Peyer's patch (tissue), 4 donors: ENCODE measurements around the gene IFI30. TPM values are rescaled to one million over a fixed set of nuclear protein-coding genes. Genes with fewer than 3 reads are reported as not detected.

Experiments
- DNase-seq, 3 donors: peaks; one replicate each; pipeline ENCODE4 v3.0.0-alpha.2; 2017 to 2019
- H3K27ac ChIP-seq, 4 donors: fragments of 200-600 bp; sonication (generic); one replicate each; pipeline ENCODE4 v1.5.1; 2016 to 2019
- H3K27me3 ChIP-seq, 2 donors: fragments of 200-600 bp; sonication (generic); one replicate each; pipeline ENCODE4 v1.5.1; 2019
- H3K36me3 ChIP-seq, 3 donors: fragments of 200-600 bp; sonication (generic); one replicate each; pipeline ENCODE4 v1.5.1; 2016 to 2019
- H3K4me1 ChIP-seq, 4 donors: fragments of 200-600 bp; sonication (generic); one replicate each; pipeline ENCODE4 v1.5.1; 2016 to 2019
- H3K4me3 ChIP-seq, 4 donors: fragments of 200-600 bp; sonication (generic); 1 replicate in 3 of 4; 2 replicates in 1 of 4; pipeline ENCODE4 v1.5.1; 2016 to 2019; ENCODE audit warnings: mild to moderate bottlenecking in 1 of 4
- H3K9me3 ChIP-seq, 4 donors: fragments of 200-600 bp; sonication (generic); one replicate each; pipeline ENCODE4 v1.5.1; 2016 to 2019; ENCODE audit warnings: mild to moderate bottlenecking in 1 of 4
- POLR2A ChIP-seq, 2 donors: fragments of 450-650 bp; IDR thresholded peaks; one replicate each; pipeline ENCODE4 v1.5.1; 2017; ENCODE audit warnings: antibody characterized with exemption in 2 of 2, mild to moderate bottlenecking in 2 of 2, moderate library complexity in 2 of 2
- total RNA-seq, 4 donors: library from RNA; depleted of rRNA; stranded (reverse); fragments of >200 nt; gene quantifications; one replicate each; pipeline ENCODE4 v1.1.0, GENCODE V29; 2016
- TF ChIP-seq, protein P1 (sequence below), 6 experiments: fragments of 450-650 bp in 4 of 6; fragments of 200-600 bp in 2 of 6; sonication (generic) in 1 of 6; IDR thresholded peaks; one replicate each; pipeline ENCODE4 v1.5.1; 2017 to 2019; ENCODE audit warnings: antibody characterized with exemption in 6 of 6, mild to moderate bottlenecking in 3 of 6, moderate library complexity in 1 of 6

Gene IFI30
- total RNA-seq, 4 donors from 2014 or later: 54.9 to 109 (median 60.7) TPM

- TF ChIP-seq, protein P1, sequence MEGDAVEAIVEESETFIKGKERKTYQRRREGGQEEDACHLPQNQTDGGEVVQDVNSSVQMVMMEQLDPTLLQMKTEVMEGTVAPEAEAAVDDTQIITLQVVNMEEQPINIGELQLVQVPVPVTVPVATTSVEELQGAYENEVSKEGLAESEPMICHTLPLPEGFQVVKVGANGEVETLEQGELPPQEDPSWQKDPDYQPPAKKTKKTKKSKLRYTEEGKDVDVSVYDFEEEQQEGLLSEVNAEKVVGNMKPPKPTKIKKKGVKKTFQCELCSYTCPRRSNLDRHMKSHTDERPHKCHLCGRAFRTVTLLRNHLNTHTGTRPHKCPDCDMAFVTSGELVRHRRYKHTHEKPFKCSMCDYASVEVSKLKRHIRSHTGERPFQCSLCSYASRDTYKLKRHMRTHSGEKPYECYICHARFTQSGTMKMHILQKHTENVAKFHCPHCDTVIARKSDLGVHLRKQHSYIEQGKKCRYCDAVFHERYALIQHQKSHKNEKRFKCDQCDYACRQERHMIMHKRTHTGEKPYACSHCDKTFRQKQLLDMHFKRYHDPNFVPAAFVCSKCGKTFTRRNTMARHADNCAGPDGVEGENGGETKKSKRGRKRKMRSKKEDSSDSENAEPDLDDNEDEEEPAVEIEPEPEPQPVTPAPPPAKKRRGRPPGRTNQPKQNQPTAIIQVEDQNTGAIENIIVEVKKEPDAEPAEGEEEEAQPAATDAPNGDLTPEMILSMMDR (IDR thresholded peaks at IDR 0.05): no peak
- no peak for TF ChIP-seq POLR2A (IDR thresholded peaks at IDR 0.05)
- Histone ChIP-seq H3K27me3 (no peaks in the 10 kb centered on the region), H3K36me3 (no peaks in the 10 kb centered on the region), H3K27ac (no peak overlapping the region), H3K4me3 (no peak overlapping the region), H3K4me1 (peaks cover 0 to 5% (median 0%) of the 10 kb centered on the region in 4 donors), H3K9me3 (no peaks in the 10 kb centered on the region)
- no peak for DNase-seq
Observed at GRCh38 chr19:18183529-18183928, 9.9 kb downstream of the IFI30 start.

DNA sequence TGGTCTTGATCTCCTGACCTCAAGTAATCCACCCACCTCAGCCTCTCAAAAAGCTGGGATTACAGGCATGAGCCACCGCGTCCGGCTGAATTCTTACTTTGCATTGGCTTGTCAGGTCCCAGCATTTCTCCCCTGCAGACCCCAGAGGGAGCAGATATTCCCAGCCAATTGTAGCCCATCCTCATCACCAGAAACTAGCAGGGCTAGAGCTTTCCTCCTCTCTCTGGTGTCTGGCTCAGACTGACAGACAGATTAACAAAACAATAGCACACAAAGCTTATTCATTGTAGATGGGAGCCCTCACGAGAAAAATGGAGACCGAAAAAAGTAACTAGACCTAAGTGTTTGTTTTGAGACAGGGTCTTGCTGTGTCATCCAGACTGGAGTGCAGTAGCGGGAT, 11.9 kb downstream of the IFI30 start:
- DNase-seq: no peak
- Histone ChIP-seq H3K27me3 (no peaks in the 10 kb centered on the region), H3K9me3 (no peaks in the 10 kb centered on the region), H3K36me3 (no peaks in the 10 kb centered on the region), H3K27ac (no peak overlapping the region), H3K4me3 (no peak overlapping the region), H3K4me1 (peaks cover 0 to 5% (median 0%) of the 10 kb centered on the region in 4 donors)
- TF ChIP-seq, protein P1 (IDR thresholded peaks at IDR 0.05): no peak
- TF ChIP-seq POLR2A (IDR thresholded peaks at IDR 0.05): no peak

- Histone ChIP-seq H3K4me1 (peaks cover 0 to 16% (median 12%) of the 10 kb centered on the region in 4 donors), H3K27ac (no peak overlapping the region), H3K36me3 (no peaks in the 10 kb centered on the region), H3K4me3 (no peak overlapping the region), H3K9me3 (peaks cover 0 to 4% (median 0%) of the 10 kb centered on the region in 4 donors), H3K27me3 (no peaks in the 10 kb centered on the region)
- TF ChIP-seq, protein P1 (IDR thresholded peaks at IDR 0.05): no peak
- TF ChIP-seq POLR2A (IDR thresholded peaks at IDR 0.05): no peak
- DNase-seq: no peak
Observed at GRCh38 chr19:18190278-18190677, 16.7 kb downstream of the IFI30 start.

GRCh38 chr19:18191640-18192062, 18.0 kb downstream of the IFI30 start:
- no peak for TF ChIP-seq POLR2A (IDR thresholded peaks at IDR 0.05)
- TF ChIP-seq, protein P1 (IDR thresholded peaks at IDR 0.05): no peak
- no peaks in the 10 kb centered on the region for H3K27me3 ChIP-seq
- peaks cover 0 to 16% (median 12%) of the 10 kb centered on the region in 4 donors for H3K4me1 ChIP-seq
- H3K27ac ChIP-seq: peak overlapping the region; percentile 91 to 97 (median 94)
- H3K4me3 ChIP-seq: peak overlapping the region in 3 of 4 donors; percentile 47 to 61 (median 57)
- peaks cover 0 to 4% (median 0%) of the 10 kb centered on the region in 4 donors for H3K9me3 ChIP-seq
- no peak for DNase-seq
- H3K36me3 ChIP-seq: peaks cover 0 to 8% (median 0%) of the 10 kb centered on the region in 3 donors

DNA sequence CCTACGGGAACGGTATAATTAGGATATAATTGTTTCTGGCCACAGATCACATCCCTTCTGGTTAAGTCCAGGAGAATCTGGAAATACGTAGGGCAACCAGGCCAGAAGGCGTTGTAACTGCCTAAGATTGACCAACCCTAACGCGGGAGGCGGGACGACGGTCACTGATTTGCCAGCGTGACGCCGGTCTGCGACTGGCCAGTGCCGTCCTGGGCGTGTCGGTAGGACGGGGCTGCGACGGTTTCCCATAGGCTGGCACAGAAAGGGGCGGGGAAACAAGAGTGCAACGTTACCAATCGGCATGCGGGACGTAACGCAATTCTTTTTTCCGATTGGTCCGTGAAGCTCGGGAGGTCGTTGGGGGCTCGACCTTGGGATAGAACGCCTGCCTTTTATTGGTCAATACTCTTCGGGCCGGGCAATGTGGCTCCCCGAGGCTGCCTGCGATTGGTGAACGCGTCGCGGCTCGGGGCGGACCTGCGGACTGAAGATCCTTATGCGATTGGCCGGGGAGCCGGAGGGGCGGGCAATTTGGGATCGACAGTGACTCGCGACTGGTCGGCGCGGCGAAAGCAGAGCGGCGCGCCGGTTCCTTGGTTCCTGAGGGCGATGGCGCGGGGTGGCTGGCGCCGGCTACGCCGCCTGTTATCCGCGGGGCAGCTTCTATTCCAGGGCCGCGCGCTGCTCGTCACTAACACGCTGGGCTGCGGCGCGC, 19.2 kb downstream of the IFI30 start, which contains the start of gene MPV17L2:
Gene MPV17L2, plus strand, starts transcription at position 546 of the 715 bp plus-strand sequence. Its CDS starts 64 bp downstream, at position 610.
- Histone ChIP-seq H3K27ac (peak within 1 kb of the TSS; percentile 91 to 97 (median 94)), H3K27me3 (no peaks in the 10 kb centered on the region), H3K9me3 (peaks cover 0 to 4% (median 0%) of the 10 kb centered on the region in 4 donors), H3K36me3 (peaks cover 0 to 16% (median 0%) of the 10 kb centered on the region in 3 donors), H3K4me3 (peak within 1 kb of the TSS; percentile 59 to 95 (median 83)), H3K4me1 (peaks cover 0 to 16% (median 12%) of the 10 kb centered on the region in 4 donors)
- TF ChIP-seq POLR2A (IDR thresholded peaks at IDR 0.05): peak; percentile 81 to 92
- TF ChIP-seq, protein P1 (IDR thresholded peaks at IDR 0.05): no peak
- DNase-seq: peak; percentile 99 to 100 (median 99)
